Heart left ventricle (tissue), 16 donors: ENCODE data around the gene CYYR1. TPM values are rescaled to one million over a fixed set of nuclear protein-coding genes. Genes with fewer than 3 reads are reported as not detected.

Experiments used
- ATAC-seq, 4 donors: fragments of 200-7000 bp; cut with Tn5 transposase; one replicate each; pipeline ENCODE4 v1.9.1; 2020 to 2022; ENCODE audit warnings: moderate library complexity in 4 of 4, mild to moderate bottlenecking in 3 of 4, moderate number of reproducible peaks in 1 of 4
- DNase-seq, 5 donors: peaks; one replicate each; pipeline ENCODE4 v3.0.0-alpha.2; 2020
- H3K27ac ChIP-seq, 12 donors: fragments of 200-600 bp; sonication (generic) in 4 of 12; one replicate each; pipeline versions ENCODE4 v1.5.0 to v1.8.0; 2016 to 2022; ENCODE audit warnings: mild to moderate bottlenecking in 2 of 12
- H3K27me3 ChIP-seq, 9 donors: fragments of 200-600 bp; sonication (generic) in 2 of 9; one replicate each; pipeline versions ENCODE4 v1.5.1 to v1.8.0; 2016 to 2022; ENCODE audit warnings: mild to moderate bottlenecking in 3 of 9
- H3K36me3 ChIP-seq, 9 donors: fragments of 200-600 bp; sonication (generic) in 2 of 9; one replicate each; pipeline versions ENCODE4 v1.5.0 to v1.8.0; 2018 to 2022; ENCODE audit warnings: mild to moderate bottlenecking in 2 of 9
- H3K4me1 ChIP-seq, 12 donors: fragments of 200-600 bp; sonication (generic) in 4 of 12; one replicate each; pipeline versions ENCODE4 v1.5.0 to v1.8.0; 2016 to 2022; ENCODE audit warnings: mild to moderate bottlenecking in 3 of 12
- H3K4me3 ChIP-seq, 12 donors: fragments of 200-600 bp; sonication (generic) in 4 of 12; one replicate each; pipeline versions ENCODE4 v1.5.0 to v1.8.0; 2017 to 2022; ENCODE audit warnings: mild to moderate bottlenecking in 9 of 12, moderate library complexity in 4 of 12
- H3K9me3 ChIP-seq, 12 donors: fragments of 200-600 bp; sonication (generic) in 4 of 12; one replicate each; pipeline versions ENCODE4 v1.5.0 to v1.8.0; 2016 to 2022; ENCODE audit warnings: mild to moderate bottlenecking in 1 of 12
- POLR2A ChIP-seq, 2 donors: fragments of 450-650 bp; IDR thresholded peaks; one replicate each; pipeline ENCODE4 v1.6.1; 2017; ENCODE audit warnings: antibody characterized with exemption in 2 of 2, mild to moderate bottlenecking in 2 of 2, moderate library complexity in 2 of 2
- WGBS, 4 donors: extraction: QIAGEN DNeasy Blood & Tissue Kit in 2 of 4; methylation state at CpG; one replicate each; pipeline versions ENCODE4 v1.1.5 to v1.1.7; 2013 to 2018; 5-methylcytosine and 5-hydroxymethylcytosine counted together
- intact Hi-C, 10 donors: fragments of 100-400 bp; cut with DNase I; formaldehyde crosslinking; loops; one replicate each; pipeline versions ENCODE4 v1.11.1 to v1.14.2; 2022
- polyA plus RNA-seq, 2 donors: library from polyadenylated mRNA; stranded (reverse); fragments of 200-250 nt; gene quantifications; one replicate each; pipeline ENCODE4 v1.2.3, GENCODE V29; 2013
- total RNA-seq, 9 donors: library from RNA; depleted of rRNA in 2 of 9; stranded (reverse); fragments of >200 nt in 2 of 9; fragmentation: NEBNext Ultra II Directional in 3 of 9; extraction: Animal tissue kit (Norgen Biotek cat#: 25700) in 3 of 9; gene quantifications; one replicate each; pipeline versions ENCODE4 v1.1.0 to v1.2.4, GENCODE V29; 2016 to 2023
- TF ChIP-seq, protein P1 (sequence below), 12 donors: fragments of 200-600 bp; sonication (generic) in 4 of 12; IDR thresholded peaks; one replicate each; pipeline versions ENCODE4 v1.5.0 to v1.8.0; 2018 to 2022; ENCODE audit warnings: antibody characterized with exemption in 12 of 12, mild to moderate bottlenecking in 5 of 12
- donor health status: ischemic (EF 13 %, LVEDD 7.1; RV severe dilation, severe dysfunction).
- donor health status: healthy with polysubstance abuse.
- donor health status: DM: no; HTN: yes; CAD: no.
- donor health status: DM: no; HTN: no; CAD: no.
- donor health status: ischemic (EF 25% LVEDD 6.9; RV normal size, moderate dysfunction).
- donor health status: ischemic (EF 25% LVEDD 5.7; RV mildly dilated, moderate dysfunction).
- donor health status: healthy.
- donor health status: DM: yes; HTN: yes; CAD: no.
- donor health status: ischemic (EF 35%, LVEDD 5.7; RV mildly dilated, moderate dysfunction).
- donor health status: nonischemic (EF 11% LVEDD 7.7; RV severe dilation, severe dysfunction).
- donor health status: DM: yes; HTN: yes; CAD: no.
- donor health status: PGD.
- donor health status: ischemic (EF 29% LVEDD 5.4; RV normal size, mild dysfunction).
- donor health status: nonischemic (EF 23%, LVEDD 6.1; RV moderate dilation, normal function).

The CYYR1 gene
- total and polyA plus RNA-seq, 11 donors = 12.1 to 37.6 (median 17.2) TPM

DNA sequence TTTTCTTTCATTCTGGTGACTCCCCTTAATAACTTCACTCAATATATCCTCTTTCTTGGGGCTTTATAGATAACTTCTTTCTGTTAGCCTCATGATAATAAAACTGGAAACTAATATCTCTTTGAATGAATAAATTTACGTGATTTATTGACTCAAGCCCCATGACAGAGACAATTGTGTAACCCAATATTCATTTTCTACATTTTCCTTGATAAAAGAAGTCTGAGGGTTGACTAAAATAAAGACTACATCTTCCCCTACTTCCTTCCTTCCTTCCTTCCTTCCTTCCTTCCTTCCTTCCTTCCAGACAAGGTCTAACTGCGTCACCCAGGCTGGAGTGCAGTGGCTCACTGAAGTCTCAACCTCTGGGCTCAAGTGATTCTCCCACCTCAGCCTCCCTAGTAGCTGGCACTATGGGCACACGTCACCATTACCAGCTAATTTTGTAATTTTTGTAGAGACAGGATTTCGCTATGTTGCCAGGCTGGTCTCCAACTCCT, 85.1 kb downstream of the CYYR1 start:
- Histone ChIP-seq H3K36me3 (no peaks in the 10 kb centered on the region), H3K27ac (no peak overlapping the region), H3K4me3 (no peak overlapping the region), H3K9me3 (peaks cover 0 to 10% (median 0%) of the 10 kb centered on the region in 12 donors), H3K27me3 (no peaks in the 10 kb centered on the region), H3K4me1 (peaks cover 0 to 9% (median 0%) of the 10 kb centered on the region in 12 donors)
- intact Hi-C loops = loop anchor here in 2 of 10 donors (10.0 kb wide), 2 partner anchors 77 to 87 kb away; partner anchors contain the start of gene CYYR1 (in 1 of the 2)
- ATAC-seq = no peak
- DNase-seq = no peak
- WGBS, 4 donors = 85 to 94% (median 89%) methylated on average over 4 of the region's 4 CpGs
- TF ChIP-seq POLR2A (IDR thresholded peaks at IDR 0.05) = no peak

GRCh38 chr21:26473471-26473870, 99.6 kb downstream of the CYYR1 start:
- DNase-seq = no peak
- Histone ChIP-seq H3K27ac (no peak overlapping the region), H3K36me3 (peaks cover 0 to 20% (median 0%) of the 10 kb centered on the region in 9 donors), H3K27me3 (no peaks in the 10 kb centered on the region), H3K4me1 (no peaks in the 10 kb centered on the region), H3K9me3 (no peaks in the 10 kb centered on the region), H3K4me3 (no peak overlapping the region)
- no peak for ATAC-seq
- WGBS, 4 donors = 90 to 98% (median 96%) methylated on average over 2 of the region's 2 CpGs
- intact Hi-C loops = loop anchor here in 1 of 10 donors (10.0 kb wide), 1 partner anchor 69 kb away; no protein-coding TSS in a partner anchor
- TF ChIP-seq, protein P1, sequence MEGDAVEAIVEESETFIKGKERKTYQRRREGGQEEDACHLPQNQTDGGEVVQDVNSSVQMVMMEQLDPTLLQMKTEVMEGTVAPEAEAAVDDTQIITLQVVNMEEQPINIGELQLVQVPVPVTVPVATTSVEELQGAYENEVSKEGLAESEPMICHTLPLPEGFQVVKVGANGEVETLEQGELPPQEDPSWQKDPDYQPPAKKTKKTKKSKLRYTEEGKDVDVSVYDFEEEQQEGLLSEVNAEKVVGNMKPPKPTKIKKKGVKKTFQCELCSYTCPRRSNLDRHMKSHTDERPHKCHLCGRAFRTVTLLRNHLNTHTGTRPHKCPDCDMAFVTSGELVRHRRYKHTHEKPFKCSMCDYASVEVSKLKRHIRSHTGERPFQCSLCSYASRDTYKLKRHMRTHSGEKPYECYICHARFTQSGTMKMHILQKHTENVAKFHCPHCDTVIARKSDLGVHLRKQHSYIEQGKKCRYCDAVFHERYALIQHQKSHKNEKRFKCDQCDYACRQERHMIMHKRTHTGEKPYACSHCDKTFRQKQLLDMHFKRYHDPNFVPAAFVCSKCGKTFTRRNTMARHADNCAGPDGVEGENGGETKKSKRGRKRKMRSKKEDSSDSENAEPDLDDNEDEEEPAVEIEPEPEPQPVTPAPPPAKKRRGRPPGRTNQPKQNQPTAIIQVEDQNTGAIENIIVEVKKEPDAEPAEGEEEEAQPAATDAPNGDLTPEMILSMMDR (IDR thresholded peaks at IDR 0.05) = no peak
- no peak for TF ChIP-seq POLR2A (IDR thresholded peaks at IDR 0.05)

GRCh38 chr21:26471099-26471471, 102.0 kb downstream of the CYYR1 start:
- ATAC-seq = no peak
- 92 to 93% (median 93%) methylated on average over 5 of the region's 5 CpGs for whole genome bisulfite sequencing, 4 donors
- TF ChIP-seq, protein P1 (IDR thresholded peaks at IDR 0.05) = no peak
- TF ChIP-seq POLR2A (IDR thresholded peaks at IDR 0.05) = no peak
- Histone ChIP-seq H3K4me3 (no peak overlapping the region), H3K27me3 (no peaks in the 10 kb centered on the region), H3K9me3 (no peaks in the 10 kb centered on the region), H3K27ac (no peak overlapping the region), H3K36me3 (peaks cover 0 to 3% (median 0%) of the 10 kb centered on the region in 9 donors), H3K4me1 (no peaks in the 10 kb centered on the region)
- DNase-seq = no peak
- intact Hi-C loops = loop anchor here in 1 of 10 donors (10.0 kb wide), 1 partner anchor 66 kb away; no protein-coding TSS in a partner anchor

DNA sequence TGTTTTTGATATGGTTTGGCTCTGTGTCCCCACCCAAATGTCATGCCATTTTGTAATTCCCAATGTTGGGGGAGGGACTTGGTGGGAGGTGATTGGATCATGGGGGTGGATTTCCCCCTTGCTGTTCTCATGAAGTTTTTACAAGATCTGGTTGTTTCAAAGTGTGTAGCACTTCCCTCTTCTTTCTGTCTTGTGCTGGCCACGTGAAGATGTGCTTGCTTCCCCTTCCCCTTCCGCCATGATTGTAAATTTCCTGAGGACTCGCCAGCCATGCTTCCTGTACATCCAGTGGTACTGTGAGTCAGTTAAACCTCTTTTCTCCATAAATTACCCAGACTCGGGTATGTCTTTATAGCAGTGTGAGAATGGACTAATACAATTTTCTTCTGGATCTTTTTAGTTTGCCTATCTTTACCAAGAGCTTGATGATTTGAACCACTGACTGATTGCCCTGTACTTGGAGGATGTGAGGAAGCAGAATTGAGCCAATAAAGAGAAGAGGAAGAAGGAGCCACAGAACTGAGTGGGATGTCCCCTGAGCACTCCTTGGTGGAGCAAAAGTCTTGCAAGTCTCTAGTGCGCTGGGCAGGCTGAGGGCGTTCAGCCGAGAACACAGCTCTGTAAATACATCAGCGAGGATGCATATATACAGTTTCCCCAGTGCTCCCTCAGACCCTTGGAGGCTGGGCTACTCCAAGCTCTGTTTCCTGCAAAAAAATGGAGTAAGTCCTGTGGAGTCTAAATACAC, 102.6 kb downstream of the CYYR1 start:
- Histone ChIP-seq H3K4me3 (no peak overlapping the region), H3K36me3 (peaks cover 0 to 2% (median 0%) of the 10 kb centered on the region in 9 donors), H3K4me1 (no peaks in the 10 kb centered on the region), H3K27me3 (no peaks in the 10 kb centered on the region), H3K9me3 (no peaks in the 10 kb centered on the region), H3K27ac (no peak overlapping the region)
- intact Hi-C loops = loop anchor here in 1 of 10 donors (10.0 kb wide), 1 partner anchor 66 kb away; no protein-coding TSS in a partner anchor
- ATAC-seq (no peak), DNase-seq (no peak)
- WGBS, 4 donors = 86 to 91% (median 90%) methylated on average over 8 of the region's 8 CpGs
- no peak for TF ChIP-seq POLR2A (IDR thresholded peaks at IDR 0.05)
- TF ChIP-seq, protein P1 (IDR thresholded peaks at IDR 0.05) = no peak
